HepG2 (cell line): ENCODE data around the gene RGMA. TPM values are rescaled to one million over a fixed set of nuclear protein-coding genes. Genes with fewer than 3 reads are reported as not detected.

Experiments used
- ATAC-seq: fragments of 200-7000 bp; cut with Tn5 transposase; 3 replicates; pipeline ENCODE4 v1.9.1; 2020; ENCODE audit warnings: mild to moderate bottlenecking, moderate library complexity
- BruUV-seq: library from RNA; stranded (reverse); fragments of 400-500 nt; replicated peaks from 2 replicates; lab custom pipeline; 2021; lab: Mats Ljungman, UMichigan
- CTCF ChIA-PET: fragments of 300-600 bp; formaldehyde crosslinking; extraction: SDS; loops from one replicate; lab custom pipeline; 2021; ENCODE audit warnings: low total read pairs, inconsistent platforms, low intra/inter-chr PET ratio; lab: Yijun Ruan, JAX
- POLR2A ChIA-PET: fragments of 350-600 bp; sonication (Branson Sonifier 250); formaldehyde crosslinking; loops from one replicate; lab custom pipeline; 2020; ENCODE audit warnings: antibody characterized with exemption, inconsistent platforms; lab: Yijun Ruan, JAX
- DNase-seq: peaks from one replicate; pipeline ENCODE4 v3.0.0-alpha.2; 2015; ENCODE audit warnings: low spot score
- FAIRE-seq: peaks from 3 replicates; lab custom pipeline; 2011; peaks lifted over from hg19 to GRCh38; lab: Jason Lieb, UNC
- H2AFZ ChIP-seq: one replicate; pipeline ENCODE4 v1.6.1; 2011; ENCODE audit warnings: low read length, inconsistent platforms
- H3K27ac ChIP-seq: fragments of 300-600 bp; 3 replicates; pipeline ENCODE4 v1.8.0; 2011; ENCODE audit warnings: mixed run types, mild to moderate bottlenecking, mixed read lengths, low read length, inconsistent platforms; ENCODE audit not compliant: insufficient read depth; ENCODE audit errors: extremely low read length
- H3K27me3 ChIP-seq, 2 experiments: fragments of 200-600 bp in 1 of 2; 2 replicates in 1 of 2; 3 replicates in 1 of 2; pipeline versions ENCODE4 v1.6.0 to v1.8.0; 2011; ENCODE audit warnings: low read length in 2 of 2, mild to moderate bottlenecking in 2 of 2, moderate library complexity in 2 of 2, inconsistent platforms in 1 of 2; ENCODE audit not compliant: insufficient read depth in 2 of 2, control insufficient read depth in 1 of 2
- H3K36me3 ChIP-seq, 2 experiments: fragments of 200-600 bp in 1 of 2; replicated peaks in 1 of 2; 2 replicates in 1 of 2; 3 replicates in 1 of 2; pipeline versions ENCODE4 v1.5.1 to v1.8.0; 2011; ENCODE audit warnings: low read length in 2 of 2, inconsistent platforms in 1 of 2; ENCODE audit not compliant: insufficient read depth in 2 of 2, control insufficient read depth in 1 of 2
- H3K4me1 ChIP-seq: 2 replicates; pipeline ENCODE4 v1.5.1; 2012; ENCODE audit warnings: low read length, inconsistent platforms; ENCODE audit not compliant: insufficient read depth
- H3K4me2 ChIP-seq: 2 replicates; pipeline ENCODE4 v1.6.0; 2011; ENCODE audit warnings: low read depth, low read length, inconsistent platforms
- H3K4me3 ChIP-seq, 3 experiments: fragments of 200-600 bp in 1 of 3; sonication (generic), shearing (Covaris generic) in 1 of 3; replicated peaks in 1 of 3; 2 replicates each; pipeline ENCODE4 v1.5.1; 2011 to 2016; ENCODE audit warnings: low read length in 3 of 3, inconsistent platforms in 2 of 3, low read depth in 2 of 3, mild to moderate bottlenecking in 2 of 3, control low read depth in 1 of 3, mixed read lengths in 1 of 3; ENCODE audit not compliant: insufficient read depth in 1 of 3
- H3K79me2 ChIP-seq: one replicate; pipeline ENCODE4 v1.6.1; 2011; ENCODE audit warnings: low read length, inconsistent platforms; ENCODE audit not compliant: insufficient read depth
- H3K9ac ChIP-seq: 2 replicates; pipeline ENCODE4 v1.6.0; 2011; ENCODE audit warnings: mild to moderate bottlenecking, low read depth, low read length, inconsistent platforms; ENCODE audit not compliant: insufficient read depth
- H3K9me3 ChIP-seq: 2 replicates; pipeline ENCODE4 v1.5.1; 2012; ENCODE audit warnings: mild to moderate bottlenecking, low read length
- H4K20me1 ChIP-seq: 2 replicates; pipeline ENCODE4 v1.6.0; 2011; ENCODE audit warnings: inconsistent platforms, mild to moderate bottlenecking, low read length, moderate library complexity; ENCODE audit not compliant: insufficient read depth
- FOXC1 ChIP-seq: sonication (generic); formaldehyde crosslinking; IDR thresholded peaks from 2 replicates; pipeline ENCODE4 v1.8.0; 2022; ENCODE audit warnings: mild to moderate bottlenecking, missing genetic modification reagents, borderline replicate concordance
- MEIS2 ChIP-seq: sonication (generic); formaldehyde crosslinking; IDR thresholded peaks from 2 replicates; pipeline ENCODE4 v1.9.0; 2021; ENCODE audit warnings: mild to moderate bottlenecking, missing genetic modification reagents
- RAD21 ChIP-seq: fragments of 450-650 bp; formaldehyde crosslinking; IDR thresholded peaks from 2 replicates; pipeline ENCODE4 v1.5.0; 2020; ENCODE audit warnings: mild to moderate bottlenecking
- ZNF350 ChIP-seq: sonication (generic); formaldehyde crosslinking; IDR thresholded peaks from 2 replicates; pipeline ENCODE4 v1.4.0; 2020; ENCODE audit warnings: mild to moderate bottlenecking, low read depth, missing genetic modification reagents, borderline replicate concordance
- ZNF619 ChIP-seq: sonication (generic); formaldehyde crosslinking; IDR thresholded peaks from 2 replicates; pipeline ENCODE4 v1.4.0; 2020; ENCODE audit warnings: mild to moderate bottlenecking, missing genetic modification reagents
- ZNF720 ChIP-seq: sonication (generic); formaldehyde crosslinking; IDR thresholded peaks from 2 replicates; pipeline ENCODE4 v1.4.0; 2020; ENCODE audit warnings: missing genetic modification reagents
- ZNF772 ChIP-seq: sonication (generic); formaldehyde crosslinking; IDR thresholded peaks from 2 replicates; pipeline ENCODE4 v1.5.0; 2020; ENCODE audit warnings: mild to moderate bottlenecking, missing genetic modification reagents
- ZNF784 ChIP-seq: sonication (generic); formaldehyde crosslinking; IDR thresholded peaks from 2 replicates; pipeline ENCODE4 v1.5.1; 2020; ENCODE audit warnings: missing genetic modification reagents, mild to moderate bottlenecking, borderline replicate concordance
- WGBS: methylation state at CpG from one replicate; pipeline ENCODE4 v1.1.6; 2017; ENCODE audit warnings: low lambda C conversion rate; 5-methylcytosine and 5-hydroxymethylcytosine counted together
- in situ Hi-C: cut with HindIII; loops from 2 replicates; pipeline ENCODE4 v1.10.0; 2017; ENCODE audit warnings: low pct_unique_long_range_greater_than_20kb; ENCODE audit not compliant: extremely low pct_ligation_motif_present
- intact Hi-C: fragments of 100-400 bp; cut with micrococcal nuclease; formaldehyde crosslinking; loops from one replicate; pipeline ENCODE4 v1.10.0; 2022; ENCODE audit not compliant: unreplicated experiment
- polyA plus RNA-seq, 8 experiments: library from polyadenylated mRNA; depleted of rRNA in 3 of 8; stranded (reverse) in 7 of 8; unstranded in 1 of 8; fragments of >200 nt; fragmentation: Illumina TruSeq in 4 of 8; extraction: Trizol in 4 of 8; gene quantifications; 2 replicates each; pipeline versions ENCODE4 v1.2.1 to v1.2.3, GENCODE V29; 2011 to 2016; ENCODE audit warnings: low read depth in 4 of 8, missing spikeins in 1 of 8, mixed read lengths in 1 of 8; ENCODE audit not compliant: insufficient read depth in 1 of 8
- total RNA-seq, 5 experiments: library from RNA; depleted of rRNA; stranded (reverse); fragments of >200 nt; fragmentation: Illumina TruSeq; extraction: Trizol; gene quantifications; 2 replicates each; pipeline ENCODE4 v1.2.3, GENCODE V29; 2016; ENCODE audit warnings: low read depth in 1 of 5
- TF ChIP-seq, protein P1 (sequence below): sonication (generic); formaldehyde crosslinking; IDR thresholded peaks from 2 replicates; pipeline ENCODE4 v1.4.0; 2020; ENCODE audit warnings: missing genetic modification reagents, borderline replicate concordance
- TF ChIP-seq, protein P2 (sequence below): IDR thresholded peaks from 2 replicates; pipeline ENCODE4 v1.6.1; 2016; ENCODE audit warnings: mild to moderate bottlenecking, missing biosample characterization, missing genetic modification reagents
- TF ChIP-seq, protein P3 (sequence below): sonication (generic); formaldehyde crosslinking; IDR thresholded peaks from 2 replicates; pipeline ENCODE4 v1.5.1; 2020; ENCODE audit warnings: mild to moderate bottlenecking, missing genetic modification reagents, moderate library complexity
- TF ChIP-seq, protein P4 (sequence below): sonication (generic); formaldehyde crosslinking; IDR thresholded peaks from 2 replicates; pipeline ENCODE4 v1.5.0; 2020; ENCODE audit warnings: mild to moderate bottlenecking, missing genetic modification reagents, moderate library complexity

Gene RGMA
- total and polyA plus RNA-seq, 2 of the 13 experiments (the other 11 are each of a cell fraction or from before 2014, with no cell fraction given) = not detected

GRCh38 chr15:93031103-93031464, 57.9 kb downstream of the RGMA start (continued):
- TF ChIP-seq, protein P1, sequence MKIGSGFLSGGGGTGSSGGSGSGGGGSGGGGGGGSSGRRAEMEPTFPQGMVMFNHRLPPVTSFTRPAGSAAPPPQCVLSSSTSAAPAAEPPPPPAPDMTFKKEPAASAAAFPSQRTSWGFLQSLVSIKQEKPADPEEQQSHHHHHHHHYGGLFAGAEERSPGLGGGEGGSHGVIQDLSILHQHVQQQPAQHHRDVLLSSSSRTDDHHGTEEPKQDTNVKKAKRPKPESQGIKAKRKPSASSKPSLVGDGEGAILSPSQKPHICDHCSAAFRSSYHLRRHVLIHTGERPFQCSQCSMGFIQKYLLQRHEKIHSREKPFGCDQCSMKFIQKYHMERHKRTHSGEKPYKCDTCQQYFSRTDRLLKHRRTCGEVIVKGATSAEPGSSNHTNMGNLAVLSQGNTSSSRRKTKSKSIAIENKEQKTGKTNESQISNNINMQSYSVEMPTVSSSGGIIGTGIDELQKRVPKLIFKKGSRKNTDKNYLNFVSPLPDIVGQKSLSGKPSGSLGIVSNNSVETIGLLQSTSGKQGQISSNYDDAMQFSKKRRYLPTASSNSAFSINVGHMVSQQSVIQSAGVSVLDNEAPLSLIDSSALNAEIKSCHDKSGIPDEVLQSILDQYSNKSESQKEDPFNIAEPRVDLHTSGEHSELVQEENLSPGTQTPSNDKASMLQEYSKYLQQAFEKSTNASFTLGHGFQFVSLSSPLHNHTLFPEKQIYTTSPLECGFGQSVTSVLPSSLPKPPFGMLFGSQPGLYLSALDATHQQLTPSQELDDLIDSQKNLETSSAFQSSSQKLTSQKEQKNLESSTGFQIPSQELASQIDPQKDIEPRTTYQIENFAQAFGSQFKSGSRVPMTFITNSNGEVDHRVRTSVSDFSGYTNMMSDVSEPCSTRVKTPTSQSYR (CRISPR knock-in tag) = no peak
- no peak for TF ChIP-seq ZNF350 (CRISPR knock-in tag)
- TF ChIP-seq ZNF784 (CRISPR knock-in tag) = no peak
- no peak for TF ChIP-seq ZNF619 (CRISPR knock-in tag)

DNA sequence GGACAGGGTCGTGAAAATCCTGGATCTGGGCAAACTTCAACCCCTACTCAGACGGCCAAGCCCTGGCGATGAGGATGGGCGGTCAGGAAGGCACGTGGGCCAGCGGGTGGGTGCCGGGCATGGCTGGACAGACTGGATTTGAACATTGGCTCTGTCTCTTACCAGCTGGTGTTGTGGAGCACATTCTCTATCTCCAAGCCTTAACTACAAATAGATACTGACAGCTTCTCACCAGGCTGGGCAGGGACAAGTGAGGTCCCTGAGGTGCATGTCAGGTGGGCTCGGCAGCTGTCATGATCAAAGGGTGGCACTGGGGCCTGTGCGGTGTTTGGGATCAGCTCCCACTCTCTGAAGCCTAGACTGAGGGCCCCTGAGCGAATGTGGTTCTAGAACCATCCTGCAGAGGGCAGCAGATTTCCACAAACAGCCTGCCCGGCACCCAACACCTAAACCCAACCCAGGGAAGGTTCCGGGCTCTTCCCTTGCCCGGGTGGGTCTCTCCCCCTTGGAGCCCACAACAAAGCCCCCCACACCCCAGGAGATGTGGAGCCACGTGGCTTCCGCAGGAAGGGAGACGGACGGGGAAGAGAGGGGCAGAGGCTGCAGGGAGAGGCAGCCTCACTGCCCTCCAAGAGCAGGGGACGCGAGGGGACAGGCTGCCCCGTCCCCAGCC, 58.4 kb downstream of the RGMA start:
- DNase-seq = peak; percentile 50
- intact Hi-C loops = loop anchor here (1.0 to 5.0 kb wide), 3 partner anchors 945 to 1294 kb away; no protein-coding TSS in a partner anchor
- Histone ChIP-seq H3K9ac (peak overlapping the region; percentile 42; the same call in 1 of the 2 replicates), H3K36me3 (peaks cover 6 to 14% of the 10 kb centered on the region in 2 experiments; a peak in 4 of 5 replicates), H2AFZ (peak overlapping the region; percentile 52), H3K9me3 (no peaks in the 10 kb centered on the region), H3K27ac (no peak overlapping the region), H3K27me3 (0 out of 5 replicates have a peak, but pooled peaks cover 0 to 8% of the 10 kb centered on the region in 2 experiments), H3K4me3 (peak overlapping the region in 2 of 3 experiments; percentile 17 to 67; a peak in 2 of 6 replicates), H3K4me2 (peak overlapping the region; percentile 79), H3K4me1 (peaks cover 21% of the 10 kb centered on the region), H3K79me2 (no peaks in the 10 kb centered on the region), H4K20me1 (peaks cover 12% of the 10 kb centered on the region; the same call in 1 of the 2 replicates)
- POLR2A ChIA-PET = no interaction called here
- in situ Hi-C loops = loop anchor here (5.0 kb wide), 2 partner anchors 947 to 1092 kb away; no protein-coding TSS in a partner anchor
- no TSS peak for BruUV-seq
- CTCF ChIA-PET = interaction anchor here (2.8 kb wide), 1 partner anchor 1089 kb away, joined by 30 read pairs; no protein-coding TSS in a partner anchor
- peak; percentile 50 for FAIRE-seq
- peak; percentile 81 for ATAC-seq
- 0% methylated on average over 3 of the region's 20 CpGs for WGBS
- TF ChIP-seq, protein P2, sequence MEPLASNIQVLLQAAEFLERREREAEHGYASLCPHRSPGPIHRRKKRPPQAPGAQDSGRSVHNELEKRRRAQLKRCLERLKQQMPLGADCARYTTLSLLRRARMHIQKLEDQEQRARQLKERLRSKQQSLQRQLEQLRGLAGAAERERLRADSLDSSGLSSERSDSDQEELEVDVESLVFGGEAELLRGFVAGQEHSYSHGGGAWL (CRISPR knock-in tag) = 0 out of 2 replicates have a peak, but pooled peaks have one; percentile 29
- TF ChIP-seq ZNF720 (CRISPR knock-in tag) (no peak), RAD21 (CRISPR knock-in tag) (peak; percentile 81), ZNF772 (CRISPR knock-in tag) (0 out of 2 replicates have a peak, but pooled peaks have one; percentile 30), MEIS2 (CRISPR knock-in tag) (0 out of 2 replicates have a peak, but pooled peaks have one; percentile 6), FOXC1 (CRISPR knock-in tag) (0 out of 2 replicates have a peak, but pooled peaks have one; percentile 15)
- TF ChIP-seq, protein P3, sequence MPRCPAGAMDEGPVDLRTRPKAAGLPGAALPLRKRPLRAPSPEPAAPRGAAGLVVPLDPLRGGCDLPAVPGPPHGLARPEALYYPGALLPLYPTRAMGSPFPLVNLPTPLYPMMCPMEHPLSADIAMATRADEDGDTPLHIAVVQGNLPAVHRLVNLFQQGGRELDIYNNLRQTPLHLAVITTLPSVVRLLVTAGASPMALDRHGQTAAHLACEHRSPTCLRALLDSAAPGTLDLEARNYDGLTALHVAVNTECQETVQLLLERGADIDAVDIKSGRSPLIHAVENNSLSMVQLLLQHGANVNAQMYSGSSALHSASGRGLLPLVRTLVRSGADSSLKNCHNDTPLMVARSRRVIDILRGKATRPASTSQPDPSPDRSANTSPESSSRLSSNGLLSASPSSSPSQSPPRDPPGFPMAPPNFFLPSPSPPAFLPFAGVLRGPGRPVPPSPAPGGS = 0 out of 2 replicates have a peak, but pooled peaks have one; percentile 62
- TF ChIP-seq, protein P4, sequence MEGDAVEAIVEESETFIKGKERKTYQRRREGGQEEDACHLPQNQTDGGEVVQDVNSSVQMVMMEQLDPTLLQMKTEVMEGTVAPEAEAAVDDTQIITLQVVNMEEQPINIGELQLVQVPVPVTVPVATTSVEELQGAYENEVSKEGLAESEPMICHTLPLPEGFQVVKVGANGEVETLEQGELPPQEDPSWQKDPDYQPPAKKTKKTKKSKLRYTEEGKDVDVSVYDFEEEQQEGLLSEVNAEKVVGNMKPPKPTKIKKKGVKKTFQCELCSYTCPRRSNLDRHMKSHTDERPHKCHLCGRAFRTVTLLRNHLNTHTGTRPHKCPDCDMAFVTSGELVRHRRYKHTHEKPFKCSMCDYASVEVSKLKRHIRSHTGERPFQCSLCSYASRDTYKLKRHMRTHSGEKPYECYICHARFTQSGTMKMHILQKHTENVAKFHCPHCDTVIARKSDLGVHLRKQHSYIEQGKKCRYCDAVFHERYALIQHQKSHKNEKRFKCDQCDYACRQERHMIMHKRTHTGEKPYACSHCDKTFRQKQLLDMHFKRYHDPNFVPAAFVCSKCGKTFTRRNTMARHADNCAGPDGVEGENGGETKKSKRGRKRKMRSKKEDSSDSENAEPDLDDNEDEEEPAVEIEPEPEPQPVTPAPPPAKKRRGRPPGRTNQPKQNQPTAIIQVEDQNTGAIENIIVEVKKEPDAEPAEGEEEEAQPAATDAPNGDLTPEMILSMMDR (CRISPR knock-in tag) = peak; percentile 90
